Measurements from ENCODE around the gene AEBP1. TPM values are rescaled to one million over a fixed set of nuclear protein-coding genes. Genes with fewer than 3 reads are reported as not detected.

AEBP1 gene
- total and polyA plus RNA-seq, 2 experiments from 2014 or later: 15.1 to 42.0 TPM

DNA sequence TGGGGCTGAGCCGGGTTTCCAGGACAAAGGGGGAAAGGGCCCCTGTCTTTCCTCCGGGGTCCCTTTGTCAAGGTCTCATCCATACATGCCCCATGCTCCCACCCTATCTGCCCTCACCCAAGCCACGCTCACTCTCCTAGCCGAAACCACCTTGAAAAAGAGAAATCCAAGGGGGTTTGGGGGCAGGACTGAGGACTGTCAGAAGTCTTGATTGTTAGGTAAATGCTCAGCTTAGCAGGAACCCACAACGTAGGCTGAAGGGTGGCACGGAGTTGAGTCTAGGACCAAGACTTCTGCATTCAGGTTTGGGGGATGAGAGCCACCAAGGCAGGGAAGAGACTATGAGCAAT lies 38.1 kb upstream of the AEBP1 start (continued):
- TF ChIP-seq, protein P1, sequence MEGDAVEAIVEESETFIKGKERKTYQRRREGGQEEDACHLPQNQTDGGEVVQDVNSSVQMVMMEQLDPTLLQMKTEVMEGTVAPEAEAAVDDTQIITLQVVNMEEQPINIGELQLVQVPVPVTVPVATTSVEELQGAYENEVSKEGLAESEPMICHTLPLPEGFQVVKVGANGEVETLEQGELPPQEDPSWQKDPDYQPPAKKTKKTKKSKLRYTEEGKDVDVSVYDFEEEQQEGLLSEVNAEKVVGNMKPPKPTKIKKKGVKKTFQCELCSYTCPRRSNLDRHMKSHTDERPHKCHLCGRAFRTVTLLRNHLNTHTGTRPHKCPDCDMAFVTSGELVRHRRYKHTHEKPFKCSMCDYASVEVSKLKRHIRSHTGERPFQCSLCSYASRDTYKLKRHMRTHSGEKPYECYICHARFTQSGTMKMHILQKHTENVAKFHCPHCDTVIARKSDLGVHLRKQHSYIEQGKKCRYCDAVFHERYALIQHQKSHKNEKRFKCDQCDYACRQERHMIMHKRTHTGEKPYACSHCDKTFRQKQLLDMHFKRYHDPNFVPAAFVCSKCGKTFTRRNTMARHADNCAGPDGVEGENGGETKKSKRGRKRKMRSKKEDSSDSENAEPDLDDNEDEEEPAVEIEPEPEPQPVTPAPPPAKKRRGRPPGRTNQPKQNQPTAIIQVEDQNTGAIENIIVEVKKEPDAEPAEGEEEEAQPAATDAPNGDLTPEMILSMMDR (conservative IDR thresholded peaks at IDR 0.05; ENCODE audit: low read depth in 2 of 2): no peak
- TF ChIP-seq EZH2phosphoT487 (IDR thresholded peaks at IDR 0.05; ENCODE audit: unreplicated experiment) (no peak), CREB1 (CRISPR knock-in tag; IDR thresholded peaks at IDR 0.05; ENCODE audit: low read depth) (no peak), POLR2AphosphoS5 (IDR thresholded peaks at IDR 0.05; ENCODE audit: low read depth) (no peak)

DNA sequence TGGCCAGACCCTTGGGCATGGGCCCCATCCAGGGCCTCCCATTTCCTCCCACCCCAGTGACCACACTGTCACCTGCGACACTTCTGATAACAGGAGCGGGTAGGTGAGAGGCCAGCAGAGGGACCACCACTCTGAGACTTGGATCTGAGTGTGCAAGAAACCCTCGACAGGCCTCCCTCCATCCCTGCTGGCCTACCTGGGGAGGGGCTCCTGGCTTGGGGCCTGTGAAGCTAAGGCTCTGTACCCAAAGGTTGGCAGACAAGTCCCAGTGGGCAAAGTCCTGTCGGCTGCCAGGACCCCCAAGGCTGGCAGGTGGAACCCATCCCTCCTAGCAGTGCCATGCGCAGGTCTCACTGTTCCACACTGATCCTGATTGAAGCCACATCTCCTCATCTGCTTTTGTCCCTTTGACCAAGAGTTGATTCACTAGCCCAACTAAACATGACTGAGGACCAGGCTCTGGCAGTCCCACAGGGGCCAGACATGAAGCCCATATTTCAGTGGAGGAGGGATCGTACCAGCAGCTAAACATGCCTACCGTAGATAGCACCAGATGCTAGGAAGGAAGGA lies 37.6 kb upstream of the AEBP1 start:
- Histone ChIP-seq H3K79me2 (replicated peaks; ENCODE audit: insufficient read depth) (no peaks in the 10 kb centered on the region), H3K27ac (ENCODE audit: low read depth) (no peak overlapping the region), H4K20me1 (replicated peaks; ENCODE audit: insufficient read depth) (0 out of 2 replicates have a peak, but pooled peaks cover 7% of the 10 kb centered on the region), H3K4me2 (peak overlapping the region; percentile 69; the same call in 1 of the 2 replicates), H2AFZ (no peak overlapping the region), H3K4me1 (ENCODE audit: insufficient read depth) (peaks cover 27% of the 10 kb centered on the region), H3K4me3 (no peak overlapping the region), H3K9me2 (ENCODE audit: insufficient read depth) (no peaks in the 10 kb centered on the region), H3F3A (replicated peaks; ENCODE audit: low read depth) (peaks cover 5% of the 10 kb centered on the region; the same call in 1 of the 2 replicates), H3K36me3 (ENCODE audit: insufficient read depth) (no peaks in the 10 kb centered on the region), H3K27me3 (ENCODE audit: insufficient read depth) (peaks cover 28% of the 10 kb centered on the region)
- no peak overlapping the region; the same call in 1 of the 2 replicates for H3K27ac Mint-ChIP-seq
- DNase-seq (ENCODE audit: low spot score) (no peak), ATAC-seq (no peak)
- H3K4me1 Mint-ChIP-seq: peaks cover 29% of the 10 kb centered on the region
- H3K4me3 Mint-ChIP-seq: no peak overlapping the region
- H3K9me3 Mint-ChIP-seq: no peaks in the 10 kb centered on the region; the same call in 2 of the 3 replicates
- TF ChIP-seq, protein P1 (conservative IDR thresholded peaks at IDR 0.05; ENCODE audit: low read depth in 2 of 2): 0 out of 4 replicates have a peak, but pooled peaks of 1 of the 2 experiments have one; percentile 19
- TF ChIP-seq, protein P2, sequence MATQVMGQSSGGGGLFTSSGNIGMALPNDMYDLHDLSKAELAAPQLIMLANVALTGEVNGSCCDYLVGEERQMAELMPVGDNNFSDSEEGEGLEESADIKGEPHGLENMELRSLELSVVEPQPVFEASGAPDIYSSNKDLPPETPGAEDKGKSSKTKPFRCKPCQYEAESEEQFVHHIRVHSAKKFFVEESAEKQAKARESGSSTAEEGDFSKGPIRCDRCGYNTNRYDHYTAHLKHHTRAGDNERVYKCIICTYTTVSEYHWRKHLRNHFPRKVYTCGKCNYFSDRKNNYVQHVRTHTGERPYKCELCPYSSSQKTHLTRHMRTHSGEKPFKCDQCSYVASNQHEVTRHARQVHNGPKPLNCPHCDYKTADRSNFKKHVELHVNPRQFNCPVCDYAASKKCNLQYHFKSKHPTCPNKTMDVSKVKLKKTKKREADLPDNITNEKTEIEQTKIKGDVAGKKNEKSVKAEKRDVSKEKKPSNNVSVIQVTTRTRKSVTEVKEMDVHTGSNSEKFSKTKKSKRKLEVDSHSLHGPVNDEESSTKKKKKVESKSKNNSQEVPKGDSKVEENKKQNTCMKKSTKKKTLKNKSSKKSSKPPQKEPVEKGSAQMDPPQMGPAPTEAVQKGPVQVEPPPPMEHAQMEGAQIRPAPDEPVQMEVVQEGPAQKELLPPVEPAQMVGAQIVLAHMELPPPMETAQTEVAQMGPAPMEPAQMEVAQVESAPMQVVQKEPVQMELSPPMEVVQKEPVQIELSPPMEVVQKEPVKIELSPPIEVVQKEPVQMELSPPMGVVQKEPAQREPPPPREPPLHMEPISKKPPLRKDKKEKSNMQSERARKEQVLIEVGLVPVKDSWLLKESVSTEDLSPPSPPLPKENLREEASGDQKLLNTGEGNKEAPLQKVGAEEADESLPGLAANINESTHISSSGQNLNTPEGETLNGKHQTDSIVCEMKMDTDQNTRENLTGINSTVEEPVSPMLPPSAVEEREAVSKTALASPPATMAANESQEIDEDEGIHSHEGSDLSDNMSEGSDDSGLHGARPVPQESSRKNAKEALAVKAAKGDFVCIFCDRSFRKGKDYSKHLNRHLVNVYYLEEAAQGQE (IDR thresholded peaks at IDR 0.05; ENCODE audit: unreplicated experiment): no peak
- H3K27me3 Mint-ChIP-seq (ENCODE audit: insufficient read depth, low read depth, poor library complexity): peaks cover 24% of the 10 kb centered on the region
- peaks cover 9% of the 10 kb centered on the region for H3K36me3 Mint-ChIP-seq (ENCODE audit: low read depth)
